Stimulated activated CD4-positive, alpha-beta T cell treated with anti-CD3 and anti-CD28 coated beads, Interleukin-1b, Interleukin-23, amount 100 ng/mL, for 24 hours (primary cell): ENCODE data around the gene MMP26.

ENCODE experiments used
- DNase-seq, 4 experiments: peaks; one replicate each; pipeline ENCODE4 v3.0.0-alpha.2; 2020; ENCODE audit warnings: low read depth in 4 of 4, low spot score in 1 of 4

The MMP26 gene

DNA sequence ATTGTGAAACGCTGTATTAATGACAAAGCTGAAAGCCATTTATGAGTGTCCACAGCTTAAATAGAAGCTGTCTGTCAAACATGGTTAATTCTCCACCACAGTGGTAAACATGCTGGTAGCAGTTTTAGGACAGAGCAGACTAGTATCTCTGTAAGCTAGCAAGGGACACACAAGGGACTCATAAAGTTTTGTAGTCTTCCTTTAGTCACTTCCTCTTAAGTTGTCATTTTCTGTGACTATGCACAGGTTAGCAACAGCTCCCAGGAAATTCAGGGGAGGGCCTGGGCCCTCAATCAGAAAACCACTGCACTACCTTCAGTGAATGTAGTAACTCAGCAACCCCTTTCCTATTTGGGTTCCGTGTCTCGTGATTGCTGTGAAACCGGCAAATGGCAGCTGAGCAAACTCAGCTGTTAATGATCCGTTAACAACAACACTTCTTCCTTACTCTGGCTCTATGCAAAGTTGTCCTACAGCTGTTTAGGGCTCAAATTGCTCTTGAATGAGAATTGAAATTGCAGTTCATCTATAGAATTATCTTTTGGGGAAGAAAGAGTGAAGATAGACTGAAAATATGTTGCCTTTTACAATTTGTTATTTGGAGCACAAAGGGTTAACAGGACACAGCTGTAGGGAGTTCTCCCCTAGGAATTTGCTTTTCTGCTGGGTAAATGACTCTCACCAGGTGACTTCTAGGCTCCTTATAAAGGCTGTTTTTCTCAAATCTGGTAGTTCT, at the start of gene MMP26:
MMP26 (plus strand) TSS at position 731 of the 736 bp plus-strand sequence.
- DNase-seq = no peak

GRCh38 chr11:4658629-4659445, 45.7 kb upstream of the MMP26 start:
- DNase-seq = no peak

GRCh38 chr11:4662876-4663275, 41.7 kb upstream of the MMP26 start:
- no peak for DNase-seq

DNA sequence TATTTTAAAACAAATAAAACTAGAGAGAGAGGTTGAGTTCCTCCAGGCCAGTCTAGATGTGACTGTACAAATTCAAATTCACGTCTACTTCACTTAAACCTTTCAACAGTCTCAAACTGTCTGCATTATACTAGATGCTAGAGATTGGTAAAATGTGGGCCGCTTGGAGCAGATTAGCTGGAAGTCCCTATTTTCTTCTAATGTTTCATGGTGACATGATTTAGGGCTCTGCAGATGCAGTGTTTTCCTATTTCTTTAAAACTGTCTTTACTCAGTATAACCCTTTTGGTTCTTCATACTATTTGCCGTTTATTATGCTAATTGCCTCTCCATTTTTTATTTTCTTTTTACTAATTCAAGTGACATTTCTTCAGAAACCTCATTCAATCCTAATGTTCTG, 40.4 kb upstream of the MMP26 start:
- DNase-seq = no peak

DNA sequence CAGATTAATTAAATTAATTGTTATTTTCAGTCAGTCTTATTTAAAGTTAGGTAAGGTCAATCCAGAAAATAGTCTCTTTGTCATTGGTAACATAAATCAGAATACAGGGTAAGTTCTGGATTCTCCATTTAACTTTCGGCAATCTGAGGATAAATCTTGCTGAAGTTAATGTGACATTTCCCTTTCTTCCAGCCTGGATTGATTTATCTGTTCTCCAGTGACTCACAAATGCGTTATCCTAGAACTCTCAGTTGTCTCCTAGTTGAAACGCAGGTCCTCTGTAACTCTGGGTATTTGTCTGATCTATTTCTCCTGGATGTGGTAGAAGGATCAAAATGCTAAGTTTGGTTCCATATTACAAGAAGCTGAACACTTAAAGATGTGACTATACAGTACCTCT, 39.8 kb upstream of the MMP26 start:
- no peak for DNase-seq

GRCh38 chr11:4665424-4665823, 39.2 kb upstream of the MMP26 start:
- DNase-seq = no peak

DNA sequence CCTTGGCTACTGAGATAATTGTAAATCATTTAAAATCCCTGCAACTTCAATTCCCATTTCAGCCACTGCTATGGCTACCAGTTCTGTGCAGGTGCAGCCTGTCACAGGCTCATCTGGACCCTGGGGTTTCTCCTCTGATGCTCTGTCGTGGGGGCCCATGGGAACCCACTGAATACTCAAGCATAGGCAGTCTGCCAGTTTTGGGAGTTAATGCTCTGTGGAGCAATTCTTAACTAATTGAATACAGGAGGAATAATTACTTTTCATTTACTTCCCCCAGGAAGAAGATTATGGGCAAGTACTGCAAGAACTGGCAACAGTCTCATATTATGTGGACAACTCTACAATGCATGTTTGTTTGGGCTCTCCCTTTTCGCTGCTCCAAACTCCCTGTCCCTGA, 32.8 kb upstream of the MMP26 start:
- no peak for DNase-seq

DNA sequence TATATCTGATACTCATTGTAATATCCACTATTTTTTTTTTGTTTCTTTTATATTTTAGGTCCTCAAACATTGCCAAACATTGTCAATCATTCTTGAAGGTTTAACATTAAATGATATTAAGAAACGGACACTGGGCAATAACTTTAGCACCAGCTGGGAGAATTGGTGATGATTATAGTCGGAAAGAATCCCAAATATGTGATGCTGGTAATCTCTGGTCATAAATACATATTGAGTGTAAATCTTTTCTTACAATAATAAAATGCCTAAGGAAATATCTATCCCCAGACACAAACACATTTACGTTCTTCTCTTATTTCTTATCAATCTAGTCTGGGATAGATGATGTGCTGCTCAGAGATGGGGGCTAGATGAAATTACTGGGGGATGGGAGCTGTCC, 32.1 kb upstream of the MMP26 start:
- no peak for DNase-seq

GRCh38 chr11:4673781-4674180, 30.8 kb upstream of the MMP26 start:
- DNase-seq = no peak

GRCh38 chr11:4677948-4678347, 26.6 kb upstream of the MMP26 start:
- no peak for DNase-seq

- DNase-seq = no peak
Measured at GRCh38 chr11:4680341-4680740, 24.2 kb upstream of the MMP26 start.

- no peak for DNase-seq
Measured at GRCh38 chr11:4682623-4683419, 21.8 kb upstream of the MMP26 start.

DNA sequence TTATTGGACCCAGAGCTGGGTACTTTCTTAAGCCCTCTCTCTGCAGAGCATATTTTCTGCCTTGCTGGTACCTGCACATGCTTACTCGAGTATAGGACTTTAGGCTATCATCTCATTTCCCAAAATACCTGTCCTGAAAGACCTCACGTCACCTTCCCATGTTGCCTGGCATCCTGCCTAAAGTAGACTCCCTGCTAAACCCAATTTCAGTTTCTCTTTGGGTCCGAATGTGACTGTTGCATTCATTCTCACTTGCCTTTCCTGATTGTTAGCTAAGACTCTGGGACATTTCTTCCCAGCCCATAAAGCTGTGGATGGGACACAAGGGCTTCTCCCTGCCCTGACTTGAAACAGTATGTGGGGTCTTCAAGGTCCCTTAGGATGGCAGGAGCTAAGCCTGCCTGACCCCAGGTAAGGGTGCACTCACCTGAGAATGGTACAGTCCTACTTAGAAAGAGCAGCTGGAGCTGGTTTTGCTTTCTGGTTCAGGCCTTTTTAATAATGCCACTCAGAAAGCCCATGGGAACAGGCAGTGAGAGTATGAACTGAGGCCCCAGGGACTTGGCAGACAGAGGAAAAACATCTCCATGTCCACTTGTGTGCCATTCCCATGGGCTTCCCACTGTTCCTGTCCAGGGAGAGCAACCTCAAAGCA, 19.8 kb upstream of the MMP26 start:
- DNase-seq = no peak

- no peak for DNase-seq
Measured at GRCh38 chr11:4695442-4695841, 9.1 kb upstream of the MMP26 start.

- DNase-seq = no peak
Measured at GRCh38 chr11:4697585-4697984, 7.0 kb upstream of the MMP26 start, which contains the start of gene OR51E2. TSS of gene OR51E2 (minus strand) at chr11:4697853. CDS start at chr11:4682711, 15,142 bp downstream.

DNA sequence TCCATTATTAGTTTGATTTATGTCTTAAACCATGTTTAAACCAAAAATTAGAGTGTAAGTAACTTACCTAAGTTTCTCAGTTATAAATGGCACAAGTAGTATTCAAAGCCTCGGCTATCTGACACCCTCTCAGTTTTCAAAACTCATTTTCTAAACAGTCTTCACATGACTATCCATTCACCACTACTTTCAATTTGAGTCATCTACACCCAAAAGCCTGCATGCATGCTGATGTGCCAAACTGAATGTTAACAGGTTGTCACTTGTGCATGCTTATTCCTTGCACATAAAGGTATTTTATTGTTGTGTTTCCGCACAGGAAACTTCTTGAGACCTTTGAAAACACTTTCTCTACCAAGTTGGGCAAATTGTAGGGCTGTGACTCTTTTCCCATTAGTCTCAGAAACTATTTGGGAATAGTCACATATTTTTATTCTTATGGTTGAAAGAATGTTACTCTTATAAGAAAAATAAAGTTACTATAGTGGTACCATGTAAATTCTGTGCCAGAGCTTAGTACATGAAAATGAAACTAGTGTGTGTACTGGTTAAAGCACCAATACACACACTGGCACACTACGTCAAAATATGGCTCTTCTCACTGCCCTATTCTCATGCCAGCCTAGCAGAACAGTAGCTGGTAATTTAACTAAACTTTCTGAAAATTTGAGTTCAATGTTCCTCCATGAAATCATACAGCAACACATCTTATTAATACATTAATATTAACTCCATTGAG, 4.7 kb upstream of the MMP26 start:
- DNase-seq = no peak

- DNase-seq = no peak
Measured at GRCh38 chr11:4700436-4700820, 4.2 kb upstream of the MMP26 start.

DNA sequence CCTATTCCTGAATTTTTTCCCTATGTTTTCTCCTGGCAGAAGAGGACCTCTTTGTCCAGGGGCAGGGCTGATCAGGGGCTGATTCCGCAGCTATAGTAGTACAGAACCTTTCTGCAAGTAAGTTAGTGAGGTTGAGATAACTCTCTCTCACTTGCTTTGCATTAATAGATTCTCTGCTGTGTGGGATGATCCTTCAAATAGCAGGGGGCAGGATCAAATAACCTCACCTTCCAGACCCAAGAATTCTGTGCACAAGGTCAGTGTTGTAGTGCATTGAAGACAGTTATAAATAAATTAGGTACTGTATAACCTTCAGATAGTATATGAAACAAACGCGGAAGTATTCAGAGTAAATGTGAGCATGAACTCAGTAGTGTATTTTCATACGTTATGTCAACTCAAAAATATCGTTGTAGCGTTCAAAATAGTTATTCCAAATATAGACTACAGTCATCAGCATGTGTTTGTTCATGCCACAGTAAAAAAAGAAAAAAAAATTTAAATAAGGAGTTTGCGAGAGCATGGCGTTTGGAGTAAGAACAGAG, 278 bp downstream of the MMP26 start:
- no peak for DNase-seq

GRCh38 chr11:4713241-4713640, 8.7 kb downstream of the MMP26 start:
- no peak for DNase-seq

DNA sequence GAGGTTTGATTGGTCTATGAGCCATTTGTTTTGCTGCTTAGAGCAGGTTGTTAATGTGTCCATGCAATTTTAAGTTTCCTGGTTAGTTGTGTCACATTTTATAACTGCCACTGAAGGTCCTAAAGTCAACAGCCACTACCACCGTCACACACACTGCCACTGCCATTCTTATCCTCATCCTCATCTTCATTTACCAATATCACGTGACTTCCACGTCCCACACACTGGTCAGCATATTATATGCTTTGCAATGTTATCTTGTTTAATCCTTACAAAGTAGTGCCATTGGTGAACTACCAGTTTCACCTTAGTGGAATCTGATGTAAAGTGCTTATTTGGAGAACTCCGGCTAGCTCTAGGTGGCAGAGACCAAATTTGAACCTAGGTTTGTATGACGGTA, 9.7 kb downstream of the MMP26 start:
- DNase-seq = no peak
